B cell (primary cell): ENCODE results near the gene GDF11.

Experiments
- CTCF ChIP-seq: fragments of 200-600 bp; IDR thresholded peaks from one replicate; pipeline ENCODE4 v1.8.0; 2022; ENCODE audit warnings: antibody characterized with exemption, mild to moderate bottlenecking
- EZH2 ChIP-seq: IDR thresholded peaks from 2 replicates; pipeline ENCODE4 v1.6.1; 2012; ENCODE audit warnings: borderline replicate concordance, low read depth, mild to moderate bottlenecking, moderate library complexity, low read length; ENCODE audit not compliant: insufficient read depth, poor library complexity, severe bottlenecking

GRCh38 chr12:55745361-55746173 lies 2.6 kb downstream of the GDF11 start:
- no peak for TF ChIP-seq EZH2
- TF ChIP-seq CTCF, result no peak
